T-helper 1 cell treated with Interleukin-12 subunit alpha and Interleukin-12 subunit beta and Interleukin-4 antibody, amounts not matched to agents 30 ng/mL and 1 ng/mL, for 36 hours (primary cell): ENCODE results near the gene NME7. TPM values are rescaled to one million over a fixed set of nuclear protein-coding genes. Genes with fewer than 3 reads are reported as not detected.

ENCODE experiments used
- intact Hi-C: fragments of 100-400 bp; cut with micrococcal nuclease; formaldehyde crosslinking; loops from one replicate; pipeline ENCODE4 v1.15.1; 2024
- total RNA-seq: library from RNA; stranded (reverse); gene quantifications from 2 replicates; pipeline ENCODE4 v1.2.3, GENCODE V29; 2022

NME7 gene
- total RNA-seq, 1 donor from 2014 or later = 21.5 TPM

DNA sequence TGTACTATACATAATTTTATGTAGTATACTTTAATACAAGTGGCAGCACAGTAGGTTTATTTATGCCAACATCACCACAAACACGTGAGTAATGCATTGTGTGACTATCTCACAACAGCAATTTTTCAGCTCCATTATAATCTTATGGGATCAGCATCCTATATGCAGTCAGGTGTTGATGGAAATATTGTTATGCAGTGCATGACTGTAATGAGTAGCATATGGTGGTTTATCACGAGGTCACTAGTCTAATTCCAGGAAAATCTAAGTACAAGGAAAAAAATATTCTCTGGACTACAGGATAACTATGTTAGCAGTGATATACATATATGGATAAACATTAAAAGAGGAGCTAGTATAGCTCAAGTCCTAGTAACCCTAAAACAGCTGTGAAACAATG lies 192.1 kb downstream of the NME7 start:
- intact Hi-C loops = no loop called here

DNA sequence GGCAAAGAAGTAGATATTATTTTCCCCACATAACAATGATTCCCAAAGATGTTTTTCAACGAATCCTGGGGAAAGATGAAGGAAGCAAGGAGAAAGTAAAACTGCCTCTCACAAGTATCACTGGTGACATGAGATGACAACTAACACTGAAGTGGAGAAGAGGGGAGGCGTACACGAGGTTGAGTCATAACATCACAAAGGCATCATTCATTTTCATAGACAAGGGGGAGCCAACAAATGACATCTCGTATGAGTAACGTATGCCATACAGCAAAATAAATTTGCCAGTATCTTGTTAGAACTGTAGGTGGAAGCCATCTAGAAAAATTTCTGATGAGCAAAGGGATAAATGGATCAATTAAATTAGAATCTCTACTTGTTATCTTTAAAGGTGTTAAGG lies 204.5 kb downstream of the NME7 start:
- intact Hi-C loops = no loop called here

GRCh38 chr1:169161496-169162194 lies 206.0 kb downstream of the NME7 start:
- intact Hi-C loops = no loop called here

GRCh38 chr1:169160845-169161495 lies 206.6 kb downstream of the NME7 start:
- intact Hi-C loops = no loop called here

DNA sequence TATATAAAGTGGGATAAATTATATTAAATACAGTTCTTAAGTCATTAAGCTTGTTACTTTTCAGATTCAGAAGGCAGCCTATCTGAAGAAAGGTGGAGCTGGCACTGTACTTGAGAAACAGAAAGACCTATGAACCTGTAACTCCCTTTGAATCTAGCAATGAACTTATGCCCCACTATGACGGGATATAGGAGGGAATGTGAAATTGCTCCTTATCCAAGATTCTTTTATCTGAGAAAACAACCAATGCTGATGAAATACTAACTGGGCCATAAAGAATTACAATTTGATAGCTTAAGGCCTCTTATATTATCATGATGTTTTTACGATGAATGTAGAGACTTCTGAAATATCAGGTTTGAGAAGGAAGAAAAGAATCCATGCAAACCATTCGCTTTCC lies 211.0 kb downstream of the NME7 start:
- intact Hi-C loops = no loop called here

DNA sequence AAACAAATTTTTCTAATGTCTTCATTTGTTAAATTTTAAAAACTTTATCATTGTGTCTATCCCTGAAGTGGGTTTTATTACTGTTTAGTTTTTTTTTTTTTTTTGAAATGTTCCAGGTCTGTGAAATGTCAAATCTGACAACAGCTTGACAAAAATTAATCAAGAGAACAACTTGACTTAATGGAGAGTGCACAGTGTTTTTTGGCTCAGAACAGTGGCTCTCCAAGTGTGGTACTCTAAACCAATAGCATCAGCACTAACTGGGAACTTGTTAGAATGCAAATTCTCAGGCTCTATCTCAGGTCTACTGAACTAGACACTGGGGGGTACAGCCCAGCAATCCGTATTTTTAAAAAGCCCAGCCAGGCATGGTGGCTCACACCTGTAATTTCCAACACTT lies 211.9 kb downstream of the NME7 start:
- intact Hi-C loops = no loop called here

- intact Hi-C loops = no loop called here
These were observed 216.2 kb downstream of the NME7 start for GRCh38 chr1:169151338-169151837.

- intact Hi-C loops = no loop called here
These were observed 216.8 kb downstream of the NME7 start for GRCh38 chr1:169150641-169151337.

DNA sequence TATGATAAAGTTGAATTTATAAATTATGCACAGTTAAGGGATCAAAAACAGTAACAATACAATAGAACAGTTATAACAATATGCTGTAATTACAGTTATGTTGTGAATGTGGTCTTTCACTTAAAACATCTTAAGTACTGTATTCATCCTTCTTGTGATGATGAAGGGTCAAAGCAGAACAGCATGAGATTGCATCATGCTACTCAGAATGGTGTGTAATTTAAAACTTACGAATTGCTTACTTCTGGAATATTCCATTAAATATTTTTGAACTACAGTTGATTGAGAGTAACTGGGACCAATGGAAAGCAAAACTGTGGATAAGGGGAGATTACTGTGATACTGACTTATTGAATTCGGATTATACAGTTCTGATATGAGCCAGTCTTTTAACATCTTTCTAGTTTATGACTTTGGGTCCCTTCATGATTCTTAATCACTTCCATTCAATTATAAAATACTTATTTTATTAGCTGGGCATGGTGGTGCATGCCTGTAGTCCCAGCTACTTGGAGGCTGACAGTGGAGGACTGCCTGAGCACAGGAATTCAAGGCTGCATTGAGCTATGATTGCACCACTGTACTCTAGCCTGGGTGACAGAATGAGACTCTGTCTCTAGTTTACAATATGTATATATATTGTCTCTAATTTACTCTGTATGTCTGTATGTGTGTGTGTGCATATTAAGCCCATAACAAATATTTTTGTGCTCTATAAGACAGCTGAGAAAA lies 217.9 kb downstream of the NME7 start:
- intact Hi-C loops = no loop called here

DNA sequence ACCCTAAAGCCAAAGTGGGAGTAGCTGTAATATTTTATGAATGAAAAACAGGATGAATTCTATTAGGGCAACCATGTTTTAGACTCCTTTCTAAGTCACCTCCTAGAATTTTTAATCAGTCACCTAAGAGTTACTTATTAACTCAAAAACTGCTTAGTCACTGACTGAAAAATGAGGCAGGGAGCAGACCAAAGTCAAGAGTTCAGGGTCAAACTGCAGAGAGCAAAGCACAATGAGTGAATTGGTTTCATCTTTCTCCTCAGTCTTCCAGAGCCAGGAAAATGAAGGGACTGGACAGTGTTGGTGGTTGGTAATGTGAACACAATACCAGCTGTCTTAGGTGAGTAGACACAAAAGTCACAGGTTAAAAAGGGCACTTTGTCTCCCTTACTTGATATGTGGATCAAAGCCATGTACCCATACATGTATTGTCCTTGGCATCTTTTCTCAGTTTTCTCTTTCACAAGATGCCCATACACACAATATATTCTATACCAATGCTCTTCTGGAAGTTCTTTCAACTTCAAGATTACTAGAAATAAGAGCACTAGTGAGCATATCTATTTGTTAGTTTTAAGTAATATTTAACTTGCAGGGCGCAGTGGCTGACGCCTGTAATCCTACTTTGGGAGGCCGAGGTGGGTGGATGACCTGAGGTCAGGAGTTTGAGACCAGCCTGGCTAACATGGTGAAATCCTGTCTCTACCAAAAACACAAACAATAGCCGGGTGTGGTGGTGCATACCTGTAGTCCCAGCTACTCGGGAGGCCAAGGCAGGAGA lies 218.9 kb downstream of the NME7 start:
- intact Hi-C loops = no loop called here

- intact Hi-C loops = no loop called here
These were observed 220.9 kb downstream of the NME7 start for GRCh38 chr1:169146576-169147214.

DNA sequence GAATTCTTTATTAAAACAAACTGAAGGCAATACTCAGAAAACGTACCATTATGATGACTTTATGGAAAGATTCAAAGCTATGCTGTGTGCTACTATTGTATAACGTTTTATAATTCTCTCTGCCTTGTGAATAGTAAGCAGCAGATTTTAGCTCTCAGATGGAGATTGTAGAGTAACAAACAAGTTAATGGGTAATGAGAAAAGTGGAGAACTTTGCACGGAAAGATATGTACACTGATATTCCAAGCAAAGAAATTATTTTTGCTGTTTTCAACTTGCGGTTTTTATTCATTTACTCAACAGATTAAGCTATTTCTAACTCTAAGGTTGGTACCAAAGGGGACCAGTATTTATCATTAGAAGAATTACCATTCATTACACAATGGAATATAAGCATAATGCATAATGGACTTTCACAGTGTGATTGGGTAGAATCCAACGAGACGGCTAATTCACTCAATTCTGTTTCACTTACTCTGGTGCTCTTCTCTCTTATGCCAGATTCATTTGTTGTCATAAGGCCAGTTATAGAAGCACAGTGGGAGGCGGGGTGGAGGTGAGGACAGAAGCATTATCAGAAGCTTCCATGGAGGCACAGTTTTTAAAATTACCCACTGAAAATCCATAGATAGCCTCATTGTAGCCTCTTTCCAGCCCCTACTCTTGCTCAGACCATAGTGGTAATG lies 222.5 kb downstream of the NME7 start:
- intact Hi-C loops = no loop called here

DNA sequence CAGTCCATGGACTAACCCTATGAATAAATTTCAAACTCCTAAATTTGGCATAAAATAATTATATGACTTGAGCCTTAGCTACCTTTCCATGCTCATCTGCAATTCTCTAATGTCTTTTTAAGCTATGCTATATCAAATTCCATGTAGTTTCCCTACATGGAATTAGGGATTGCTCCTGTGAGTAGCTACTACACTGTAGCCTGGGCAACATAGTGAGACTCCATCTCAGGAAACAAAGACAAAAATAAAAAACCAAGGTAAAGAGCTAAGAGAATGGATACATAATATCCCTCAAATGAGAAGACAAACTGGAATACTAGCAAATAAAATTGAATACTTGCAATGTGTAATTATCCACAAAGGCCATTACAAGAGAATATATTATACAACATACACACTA lies 223.6 kb downstream of the NME7 start:
- intact Hi-C loops = no loop called here

DNA sequence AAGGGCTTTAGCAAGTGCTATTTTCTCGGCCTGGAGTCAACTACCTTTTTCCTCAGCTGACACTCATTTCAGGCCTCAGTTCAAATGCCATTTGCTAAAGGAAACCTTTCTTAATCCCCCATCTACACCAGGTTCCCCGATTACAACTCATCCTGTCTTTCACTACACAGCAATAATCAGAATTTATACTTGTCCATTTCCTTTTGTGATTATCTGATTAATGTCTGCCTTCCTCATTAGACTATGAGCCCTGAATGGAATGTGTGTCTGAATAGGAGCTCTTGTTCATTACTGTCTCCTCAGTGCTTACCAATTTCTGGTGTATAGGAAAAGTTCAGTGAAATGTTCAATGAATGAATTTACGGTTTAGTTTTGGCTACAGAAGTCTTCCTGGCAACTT lies 224.3 kb downstream of the NME7 start:
- intact Hi-C loops = no loop called here

DNA sequence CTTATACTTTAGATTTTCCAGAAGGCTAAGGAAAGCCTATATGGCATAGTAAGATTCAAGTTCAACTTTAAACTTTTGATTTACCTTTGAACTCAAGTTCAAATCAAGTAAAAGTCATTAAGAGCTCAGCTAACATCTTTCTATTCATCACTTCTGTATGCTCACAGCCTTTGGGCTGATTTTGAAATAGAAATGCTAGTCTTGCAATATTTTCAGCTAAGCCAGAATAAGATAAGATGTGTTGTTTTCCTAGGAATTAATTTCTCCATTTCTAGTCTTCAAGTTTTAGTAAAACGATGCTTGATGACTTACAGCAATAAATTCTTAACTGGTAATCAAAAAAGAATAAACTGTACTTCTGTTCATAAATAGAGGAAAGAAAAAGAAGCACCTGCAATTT lies 225.5 kb downstream of the NME7 start:
- intact Hi-C loops = no loop called here

DNA sequence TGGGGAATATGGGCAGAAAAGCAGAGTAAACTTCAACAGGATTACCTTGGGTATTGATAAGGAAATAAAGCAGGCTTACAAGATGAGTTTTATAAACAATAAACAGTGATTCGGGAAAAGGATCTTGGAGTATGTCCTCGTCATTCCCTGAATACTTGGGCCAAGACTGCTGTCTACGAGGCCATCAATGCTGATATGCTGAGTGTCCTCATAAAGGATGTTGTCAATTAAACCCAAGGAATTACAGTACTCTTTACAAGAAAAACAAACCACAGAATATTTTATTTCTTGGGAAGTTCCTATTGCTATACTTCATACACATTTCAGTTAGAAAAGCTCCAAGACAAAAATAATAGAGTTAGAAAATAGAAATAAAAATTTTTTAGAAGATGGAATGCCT lies 226.2 kb downstream of the NME7 start:
- intact Hi-C loops = no loop called here

DNA sequence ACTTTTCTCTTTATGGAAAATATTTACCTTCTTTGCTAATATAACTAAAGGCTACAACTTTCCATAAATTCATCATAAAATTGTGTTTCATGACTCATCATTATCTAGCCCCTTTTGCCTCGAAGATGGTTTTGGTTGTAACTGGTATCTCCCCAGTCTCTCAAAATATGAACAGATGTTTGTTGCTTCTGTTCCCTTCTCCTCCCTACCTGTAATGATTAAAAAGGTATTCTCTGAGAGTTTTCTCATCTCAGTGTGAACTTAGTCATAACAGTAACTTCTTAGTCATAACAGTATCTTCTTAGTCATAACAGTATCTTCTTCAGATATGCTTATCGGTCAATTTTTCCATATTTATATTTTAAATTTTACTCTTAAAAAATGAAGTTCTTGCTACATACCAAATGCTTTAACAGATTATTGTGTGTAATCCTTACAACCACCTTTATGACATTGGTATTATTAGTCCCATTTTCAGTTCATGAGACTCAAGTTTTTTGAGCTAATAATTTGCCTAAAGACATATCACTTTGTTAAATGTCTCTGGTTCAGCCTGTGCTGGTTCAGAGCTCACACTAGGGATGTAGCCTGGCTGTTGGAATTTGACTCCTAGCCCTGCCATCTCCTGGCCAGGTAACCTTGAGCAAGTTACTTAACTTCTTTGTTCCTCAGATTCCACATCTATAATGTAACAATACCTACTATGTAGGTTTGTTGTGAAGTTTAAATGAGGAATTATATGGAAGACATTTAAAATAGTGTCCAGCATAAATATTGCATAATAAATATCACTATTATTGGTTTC lies 228.5 kb downstream of the NME7 start:
- intact Hi-C loops = loop anchor here (1.0 to 10.0 kb wide), 4 partner anchors 33 to 794 kb away; partner anchors contain the start of gene ATP1B1

GRCh38 chr1:169137357-169137756 lies 230.2 kb downstream of the NME7 start:
- intact Hi-C loops = loop anchor here (10.0 kb wide), 2 partner anchors 533 to 793 kb away; no protein-coding TSS in a partner anchor
